OCI-LY1 (cell line): Measurements from ENCODE around the gene LRRIQ3.

Source experiments
- CTCF ChIP-seq: fragments of 200-600 bp; sonication (generic), shearing (Covaris generic); IDR thresholded peaks from 2 replicates; pipeline ENCODE4 v1.5.1; 2017; ENCODE audit warnings: mild to moderate bottlenecking, antibody characterized with exemption, low read length, moderate library complexity, mixed read lengths
- EZH2 ChIP-seq: fragments of 200-600 bp; sonication (generic), shearing (Covaris generic); IDR thresholded peaks from 2 replicates; pipeline ENCODE4 v1.8.0; 2017; ENCODE audit warnings: borderline replicate concordance, mixed run types, mild to moderate bottlenecking, antibody characterized with exemption, low read length, moderate library complexity, mixed read lengths

DNA sequence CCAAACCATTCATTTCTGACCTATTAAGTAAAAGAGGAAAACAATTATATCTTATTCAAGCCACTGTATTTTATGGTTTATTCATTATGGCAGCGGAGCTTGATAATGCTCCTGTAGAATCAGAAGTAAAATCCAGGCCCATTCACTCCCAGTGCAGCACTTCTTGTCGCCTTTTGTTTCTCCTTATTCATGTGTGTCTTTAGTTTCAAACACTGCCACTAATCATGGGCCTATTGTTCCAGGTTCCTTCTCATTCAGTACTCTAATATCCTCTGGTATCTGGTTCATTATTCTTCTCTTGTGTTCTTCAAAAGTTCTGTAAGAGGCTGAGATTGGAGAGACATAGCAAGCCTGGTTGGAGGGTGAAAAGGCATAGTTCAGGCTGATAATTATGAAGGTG, 218.3 kb downstream of the LRRIQ3 start:
- TF ChIP-seq CTCF (no peak), EZH2 (no peak)
